ENCODE measurements around the gene CGB3. TPM values are rescaled to one million over a fixed set of nuclear protein-coding genes. Genes with fewer than 3 reads are reported as not detected.

Gene CGB3
- total RNA-seq, 4 donors from 2014 or later: not detected

GRCh38 chr19:48986211-48986610, 37.9 kb downstream of the CGB3 start:
- 87 to 95% methylated on average over 3 of the region's 3 CpGs for WGBS, 2 donors
- Histone ChIP-seq H3K9me3 (no peaks in the 10 kb centered on the region), H3K27ac (no peak overlapping the region), H3K36me3 (peaks cover under 1 to 92% (median 24%) of the 10 kb centered on the region in 3 donors), H3K4me3 (no peak overlapping the region), H3K27me3 (no peaks in the 10 kb centered on the region), H3K4me1 (peaks cover 0 to 18% (median 4%) of the 10 kb centered on the region in 4 donors)
- DNase-seq (ENCODE audit: low spot score in 2 of 2): no peak
- TF ChIP-seq CTCF (IDR thresholded peaks at IDR 0.05): no peak
- no peak for TF ChIP-seq EP300 (IDR thresholded peaks at IDR 0.05)
- no peak for TF ChIP-seq POLR2A (IDR thresholded peaks at IDR 0.05)

- DNase-seq (ENCODE audit: low spot score in 2 of 2): no peak
- no peak for TF ChIP-seq POLR2A (IDR thresholded peaks at IDR 0.05)
- no peak for TF ChIP-seq CTCF (IDR thresholded peaks at IDR 0.05)
- no peak for TF ChIP-seq EP300 (IDR thresholded peaks at IDR 0.05)
- peaks cover 0 to 13% (median 0%) of the 10 kb centered on the region in 4 donors for H3K4me1 ChIP-seq
- H3K9me3 ChIP-seq: no peaks in the 10 kb centered on the region
- no peaks in the 10 kb centered on the region for H3K27me3 ChIP-seq
- 94 to 95% methylated on average over 13 of the region's 13 CpGs for WGBS, 2 donors
- peaks cover 3 to 97% (median 24%) of the 10 kb centered on the region in 3 donors for H3K36me3 ChIP-seq
- no peak overlapping the region for H3K27ac ChIP-seq
- no peak overlapping the region for H3K4me3 ChIP-seq
These were observed 38.4 kb downstream of the CGB3 start for GRCh38 chr19:48985711-48986110.

GRCh38 chr19:48982280-48982679, 41.9 kb downstream of the CGB3 start:
- no peaks in the 10 kb centered on the region for H3K9me3 ChIP-seq
- TF ChIP-seq POLR2A (IDR thresholded peaks at IDR 0.05) (no peak), EP300 (IDR thresholded peaks at IDR 0.05) (no peak), CTCF (IDR thresholded peaks at IDR 0.05) (no peak)
- 87 to 90% methylated on average over 9 of the region's 9 CpGs for WGBS, 2 donors
- H3K27me3 ChIP-seq: no peaks in the 10 kb centered on the region
- H3K4me3 ChIP-seq: no peak overlapping the region
- DNase-seq (ENCODE audit: low spot score in 2 of 2): no peak
- peaks cover 3 to 85% (median 20%) of the 10 kb centered on the region in 3 donors for H3K36me3 ChIP-seq
- H3K4me1 ChIP-seq: peaks cover 0 to 12% (median 0%) of the 10 kb centered on the region in 4 donors
- H3K27ac ChIP-seq: no peak overlapping the region

- Histone ChIP-seq H3K27me3 (no peaks in the 10 kb centered on the region), H3K27ac (no peak overlapping the region), H3K36me3 (peaks cover 3 to 81% (median 5%) of the 10 kb centered on the region in 3 donors), H3K4me3 (no peak overlapping the region), H3K4me1 (peaks cover 0 to 12% (median 0%) of the 10 kb centered on the region in 4 donors), H3K9me3 (no peaks in the 10 kb centered on the region)
- WGBS, 2 donors: 76 to 88% methylated on average over 2 of the region's 2 CpGs
- DNase-seq (ENCODE audit: low spot score in 2 of 2): no peak
- TF ChIP-seq CTCF (IDR thresholded peaks at IDR 0.05) (no peak), POLR2A (IDR thresholded peaks at IDR 0.05) (no peak), EP300 (IDR thresholded peaks at IDR 0.05) (no peak)
These were observed 47.1 kb downstream of the CGB3 start for GRCh38 chr19:48977061-48977460.

GRCh38 chr19:48975947-48976847, 47.9 kb downstream of the CGB3 start:
- no peaks in the 10 kb centered on the region for H3K27me3 ChIP-seq
- peaks cover 0 to 76% (median 2%) of the 10 kb centered on the region in 3 donors for H3K36me3 ChIP-seq
- no peak for DNase-seq (ENCODE audit: low spot score in 2 of 2)
- no peak overlapping the region for H3K27ac ChIP-seq
- peaks cover 0 to 12% (median 0%) of the 10 kb centered on the region in 4 donors for H3K4me1 ChIP-seq
- H3K4me3 ChIP-seq: no peak overlapping the region
- no peak for TF ChIP-seq CTCF (IDR thresholded peaks at IDR 0.05)
- no peak for TF ChIP-seq EP300 (IDR thresholded peaks at IDR 0.05)
- TF ChIP-seq POLR2A (IDR thresholded peaks at IDR 0.05): no peak
- WGBS, 2 donors: 83 to 92% methylated on average over 13 of the region's 13 CpGs
- no peaks in the 10 kb centered on the region for H3K9me3 ChIP-seq

Measured in tibial nerve (tissue), 4 donors.